Uterus (tissue), 2 donors: ENCODE data around the gene TRUB2.

Source experiments
- CTCF ChIP-seq, 4 experiments: fragments of 200-600 bp in 2 of 4; fragments of 450-650 bp in 2 of 4; sonication (generic) in 2 of 4; IDR thresholded peaks; one replicate each; pipeline ENCODE4 v1.5.1; 2016 to 2019; ENCODE audit warnings: antibody characterized with exemption in 4 of 4, mild to moderate bottlenecking in 2 of 4, moderate library complexity in 1 of 4
- POLR2A ChIP-seq, 2 donors: fragments of 450-650 bp; IDR thresholded peaks; one replicate each; pipeline ENCODE4 v1.6.1; 2016; ENCODE audit warnings: antibody characterized with exemption in 2 of 2, mild to moderate bottlenecking in 1 of 2, moderate library complexity in 1 of 2

- TF ChIP-seq CTCF (IDR thresholded peaks at IDR 0.05) = no peak
- TF ChIP-seq POLR2A (IDR thresholded peaks at IDR 0.05) = no peak
Observed at GRCh38 chr9:128274245-128274644, 48.0 kb downstream of the TRUB2 start.
